A673 (cell line): Measurements from ENCODE around the gene AP5B1. TPM values are rescaled to one million over a fixed set of nuclear protein-coding genes. Genes with fewer than 3 reads are reported as not detected.
"Not testable (repeated sequence)": the region's sequence is repeated elsewhere in the genome, so short reads cannot be mapped to it uniquely, and the experiment has no call there.

Source experiments
- BruUV-seq: library from RNA; stranded (reverse); fragments of 400-500 nt; replicated peaks from 2 replicates; lab custom pipeline; 2021; lab: Mats Ljungman, UMichigan
- CTCF ChIA-PET: fragments of 300-600 bp; sonication (Branson Sonifier 250); formaldehyde crosslinking; loops from one replicate; lab custom pipeline; 2022; ENCODE audit warnings: antibody characterized with exemption; lab: Charles Lee
- POLR2A ChIA-PET: fragments of 300-600 bp; sonication (Branson Sonifier 250); formaldehyde crosslinking; loops from one replicate; lab custom pipeline; 2022; ENCODE audit warnings: antibody characterized with exemption; ENCODE audit not compliant: low non-redundant PET; lab: Charles Lee
- DNase-seq: peaks from one replicate; pipeline ENCODE4 v3.0.0-alpha.2; 2015; ENCODE audit warnings: low spot score
- H3K27ac ChIP-seq: fragments of 200-600 bp; sonication (generic); 2 replicates; pipeline ENCODE4 v1.5.1; 2016; ENCODE audit warnings: mixed run types, low read depth, mild to moderate bottlenecking, mixed read lengths, antibody characterized with exemption, low read length; ENCODE audit not compliant: poor library complexity, severe bottlenecking
- H3K27me3 ChIP-seq: fragments of 200-600 bp; sonication (generic); replicated peaks from 2 replicates; pipeline ENCODE4 v1.6.1; 2017; ENCODE audit warnings: mixed run types, low read depth, mild to moderate bottlenecking, mixed read lengths, antibody characterized with exemption, low read length; ENCODE audit not compliant: insufficient read depth, poor library complexity
- H3K36me3 ChIP-seq: fragments of 200-600 bp; sonication (generic); 2 replicates; pipeline ENCODE4 v1.6.1; 2016; ENCODE audit warnings: mixed run types, mild to moderate bottlenecking, mixed read lengths, antibody characterized with exemption, low read length; ENCODE audit not compliant: insufficient read depth, poor library complexity, severe bottlenecking
- H3K4me1 ChIP-seq: fragments of 200-600 bp; sonication (generic); 2 replicates; pipeline ENCODE4 v1.6.1; 2017; ENCODE audit warnings: mixed run types, mild to moderate bottlenecking, mixed read lengths, antibody characterized with exemption, low read length; ENCODE audit not compliant: insufficient read depth, poor library complexity, severe bottlenecking
- H3K4me3 ChIP-seq: fragments of 200-600 bp; sonication (generic); 2 replicates; pipeline ENCODE4 v1.5.1; 2016; ENCODE audit warnings: low read depth, mixed run types, mild to moderate bottlenecking, mixed read lengths, low read length; ENCODE audit not compliant: poor library complexity, severe bottlenecking
- H3K9me3 ChIP-seq: fragments of 200-600 bp; sonication (generic); 2 replicates; pipeline ENCODE4 v1.6.1; 2016; ENCODE audit warnings: mixed run types, low read depth, mild to moderate bottlenecking, mixed read lengths, antibody characterized with exemption, low read length; ENCODE audit not compliant: poor library complexity, severe bottlenecking
- EZH2 ChIP-seq: fragments of 200-600 bp; sonication (generic); IDR thresholded peaks from 2 replicates; pipeline ENCODE4 v1.6.1; 2017; ENCODE audit warnings: borderline replicate concordance, low read depth, mild to moderate bottlenecking, mixed read lengths, antibody characterized with exemption, low read length; ENCODE audit not compliant: poor library complexity, severe bottlenecking
- intact Hi-C: fragments of 100-400 bp; cut with micrococcal nuclease; formaldehyde crosslinking; loops from one replicate; pipeline ENCODE4 v1.10.0; 2022; ENCODE audit not compliant: unreplicated experiment
- total RNA-seq: library from RNA; stranded (reverse); gene quantifications from 2 replicates; pipeline ENCODE4 v1.2.3, GENCODE V29; 2021
- TF ChIP-seq, protein P1 (sequence below): fragments of 300-800, 200-600 bp; sonication (generic); conservative IDR thresholded peaks from 2 replicates; pipeline ENCODE4 v1.5.1; 2017; ENCODE audit warnings: low read depth, mild to moderate bottlenecking, antibody characterized with exemption, low read length, moderate library complexity, mixed read lengths

Gene AP5B1
- total RNA-seq, 1 experiment from 2014 or later = 22.5 TPM

DNA sequence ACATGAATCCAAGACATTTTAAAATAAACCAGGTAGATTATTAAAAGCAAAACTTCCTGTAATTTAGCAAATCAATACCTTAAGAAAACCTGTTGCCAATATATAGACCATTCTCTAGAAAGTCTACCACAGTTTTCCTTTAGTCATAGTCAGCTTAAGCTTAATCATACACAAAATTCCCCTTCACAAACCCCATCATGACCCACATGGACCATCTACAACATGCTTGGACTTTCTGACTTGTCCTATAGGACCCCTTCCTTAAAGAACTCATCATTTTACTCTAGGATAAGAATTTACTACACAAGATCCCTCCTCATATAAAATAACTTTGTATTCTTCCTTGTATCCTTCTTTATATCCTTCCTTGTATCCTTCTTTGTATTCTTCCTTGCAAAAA lies 44.0 kb downstream of the AP5B1 start:
- Histone ChIP-seq H3K27me3 (peaks cover 3% of the 10 kb centered on the region), H3K27ac (no peak overlapping the region), H3K9me3 (peaks cover 7% of the 10 kb centered on the region), H3K4me1 (no peaks in the 10 kb centered on the region), H3K36me3 (no peaks in the 10 kb centered on the region), H3K4me3 (no peak overlapping the region)
- no TSS peak for BruUV-seq
- TF ChIP-seq EZH2 = no peak
- TF ChIP-seq, protein P1, sequence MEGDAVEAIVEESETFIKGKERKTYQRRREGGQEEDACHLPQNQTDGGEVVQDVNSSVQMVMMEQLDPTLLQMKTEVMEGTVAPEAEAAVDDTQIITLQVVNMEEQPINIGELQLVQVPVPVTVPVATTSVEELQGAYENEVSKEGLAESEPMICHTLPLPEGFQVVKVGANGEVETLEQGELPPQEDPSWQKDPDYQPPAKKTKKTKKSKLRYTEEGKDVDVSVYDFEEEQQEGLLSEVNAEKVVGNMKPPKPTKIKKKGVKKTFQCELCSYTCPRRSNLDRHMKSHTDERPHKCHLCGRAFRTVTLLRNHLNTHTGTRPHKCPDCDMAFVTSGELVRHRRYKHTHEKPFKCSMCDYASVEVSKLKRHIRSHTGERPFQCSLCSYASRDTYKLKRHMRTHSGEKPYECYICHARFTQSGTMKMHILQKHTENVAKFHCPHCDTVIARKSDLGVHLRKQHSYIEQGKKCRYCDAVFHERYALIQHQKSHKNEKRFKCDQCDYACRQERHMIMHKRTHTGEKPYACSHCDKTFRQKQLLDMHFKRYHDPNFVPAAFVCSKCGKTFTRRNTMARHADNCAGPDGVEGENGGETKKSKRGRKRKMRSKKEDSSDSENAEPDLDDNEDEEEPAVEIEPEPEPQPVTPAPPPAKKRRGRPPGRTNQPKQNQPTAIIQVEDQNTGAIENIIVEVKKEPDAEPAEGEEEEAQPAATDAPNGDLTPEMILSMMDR = no peak
- no peak for DNase-seq
- ChIA-PET CTCF (no interaction called here), POLR2A (no interaction called here)
- intact Hi-C loops = no loop called here

DNA sequence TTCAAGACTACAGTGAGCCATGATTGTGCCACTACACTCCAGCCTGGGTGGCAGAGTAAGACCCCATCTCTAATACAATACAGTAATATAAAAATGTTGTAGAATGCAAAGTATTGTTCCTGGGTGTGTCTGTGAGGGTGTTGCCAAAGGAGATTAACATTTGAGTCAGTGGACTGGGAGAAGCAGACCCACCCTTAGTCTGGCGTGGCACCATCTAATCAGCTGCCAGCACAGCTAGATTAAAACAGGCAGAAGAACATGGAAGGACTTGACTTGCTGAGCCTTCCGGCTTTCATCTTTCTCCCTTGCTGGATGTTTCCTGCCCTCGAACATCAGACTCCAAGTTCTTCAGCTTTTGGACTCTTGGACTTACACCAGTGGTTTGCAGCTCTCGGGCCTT lies 45.7 kb downstream of the AP5B1 start:
- CTCF ChIA-PET, H3K27ac ChIP-seq, BruUV-seq, H3K4me3 ChIP-seq, H3K9me3 ChIP-seq, H3K27me3 ChIP-seq, H3K36me3 ChIP-seq, H3K4me1 ChIP-seq, intact Hi-C loops, POLR2A ChIA-PET, DNase-seq: not testable (repeated sequence)

DNA sequence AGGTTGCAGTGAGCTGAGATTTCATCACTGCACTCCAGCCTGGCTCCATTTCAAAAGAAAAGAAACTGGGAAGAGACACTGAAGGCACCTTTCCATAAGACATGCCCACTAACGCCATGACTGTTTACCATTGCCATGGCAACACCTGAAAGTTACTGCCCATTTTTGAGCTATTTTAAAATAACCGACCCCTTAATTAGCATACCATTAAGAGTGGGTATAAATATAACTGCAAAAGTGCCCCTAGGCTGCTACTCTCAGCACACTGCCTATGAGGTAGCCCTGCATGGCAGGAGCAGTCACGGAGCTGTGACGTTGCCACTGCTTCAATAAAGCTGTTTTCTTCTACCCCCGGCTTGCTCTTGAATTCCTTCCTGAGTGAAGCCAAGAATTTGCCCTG lies 50.3 kb downstream of the AP5B1 start:
- TF ChIP-seq, protein P1 = no peak
- TF ChIP-seq EZH2 = no peak
- H3K4me1 ChIP-seq = no peaks in the 10 kb centered on the region
- H3K4me3 ChIP-seq = no peak overlapping the region
- peaks cover 3% of the 10 kb centered on the region for H3K27me3 ChIP-seq
- CTCF ChIA-PET = no interaction called here
- POLR2A ChIA-PET = no interaction called here
- H3K36me3 ChIP-seq = no peaks in the 10 kb centered on the region
- H3K27ac ChIP-seq = no peak overlapping the region
- no TSS peak for BruUV-seq
- no peak for DNase-seq
- intact Hi-C loops = no loop called here
- H3K9me3 ChIP-seq = no peaks in the 10 kb centered on the region

DNA sequence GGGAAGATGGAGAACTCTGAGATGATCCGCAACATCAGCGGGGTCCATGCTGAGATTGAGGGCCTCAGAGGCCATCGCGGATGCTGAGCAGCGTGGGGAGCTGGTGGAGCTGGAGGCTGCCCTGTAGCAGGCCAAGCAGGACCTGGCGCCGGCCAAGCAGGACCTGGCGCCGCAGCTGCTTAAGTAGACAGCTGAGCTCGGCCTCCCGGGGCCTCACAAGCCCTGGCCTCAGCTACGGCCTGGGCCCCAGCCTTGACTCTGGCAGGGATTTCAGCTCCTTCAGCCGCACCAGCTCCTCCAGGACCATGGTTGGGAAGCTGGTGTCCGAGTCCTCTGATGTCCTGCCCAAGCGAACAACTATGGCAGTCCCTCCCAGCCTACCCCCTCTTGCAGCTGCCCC lies 52.9 kb downstream of the AP5B1 start:
- H3K9me3 ChIP-seq = no peaks in the 10 kb centered on the region
- H3K4me1 ChIP-seq = no peaks in the 10 kb centered on the region
- no peaks in the 10 kb centered on the region for H3K36me3 ChIP-seq
- BruUV-seq = no TSS peak
- no peak for TF ChIP-seq EZH2
- TF ChIP-seq, protein P1 = no peak
- intact Hi-C loops = no loop called here
- H3K4me3 ChIP-seq = no peak overlapping the region
- H3K27ac ChIP-seq = no peak overlapping the region
- POLR2A ChIA-PET = no interaction called here
- DNase-seq = no peak
- H3K27me3 ChIP-seq = no peaks in the 10 kb centered on the region
- CTCF ChIA-PET = no interaction called here
